ENCODE results near the gene TJP2.

The TJP2 gene

DNA sequence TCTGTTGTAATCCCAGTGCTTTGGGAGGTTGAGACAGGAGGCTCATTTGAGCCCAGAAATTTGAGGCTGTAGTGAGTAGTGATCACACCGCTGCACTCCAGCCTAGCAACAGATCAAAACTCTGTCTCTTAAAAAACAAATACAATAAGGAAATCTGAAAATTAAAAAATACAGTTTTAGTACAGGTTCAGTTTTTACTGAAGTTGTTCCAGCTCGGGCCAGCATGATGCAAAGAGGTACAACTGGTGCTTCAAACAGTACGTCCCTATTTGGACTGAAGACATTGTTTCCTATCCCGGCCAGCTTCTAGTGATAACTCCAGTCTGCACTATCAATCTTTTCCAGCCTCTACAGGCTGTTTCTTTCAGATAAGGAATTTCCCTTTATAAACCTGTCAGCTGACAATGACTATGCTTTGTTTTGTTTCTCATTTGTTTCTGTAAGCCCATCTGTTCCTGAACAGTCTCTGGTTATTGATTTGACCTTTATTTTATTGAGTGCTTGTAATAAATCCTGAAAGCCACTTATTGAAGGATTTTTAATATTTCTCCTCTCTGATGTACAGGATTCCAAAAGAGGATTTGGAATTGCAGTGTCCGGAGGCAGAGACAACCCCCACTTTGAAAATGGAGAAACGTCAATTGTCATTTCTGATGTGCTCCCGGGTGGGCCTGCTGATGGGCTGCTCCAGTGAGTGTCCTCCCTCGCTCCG lies 41.9 kb downstream of the TJP2 start:
- Histone ChIP-seq H3K9me3 (ENCODE audit: insufficient read depth, low read length) (no peaks in the 10 kb centered on the region), H4K20me1 (ENCODE audit: insufficient read depth, low read length) (peaks cover 20% of the 10 kb centered on the region), H3K4me1 (ENCODE audit: low read length) (no peaks in the 10 kb centered on the region), H2AFZ (ENCODE audit: low read depth, low read length) (no peak overlapping the region), H3K4me2 (ENCODE audit: low read length) (no peak overlapping the region), H3K36me3 (replicated peaks; ENCODE audit: low read depth, low read length) (peaks cover 32% of the 10 kb centered on the region), H3K79me2 (ENCODE audit: low read length) (peaks cover 22% of the 10 kb centered on the region), H3K27ac (ENCODE audit: low read length) (no peak overlapping the region), H3K4me3 (ENCODE audit: low read length) (no peak overlapping the region), H3K9ac (ENCODE audit: low read length) (no peak overlapping the region), H3K27me3 (ENCODE audit: low read depth, low read length) (no peaks in the 10 kb centered on the region)
- no peak for TF ChIP-seq EZH2phosphoT487 (IDR thresholded peaks at IDR 0.05; ENCODE audit: low read depth)
- TF ChIP-seq, protein P1, sequence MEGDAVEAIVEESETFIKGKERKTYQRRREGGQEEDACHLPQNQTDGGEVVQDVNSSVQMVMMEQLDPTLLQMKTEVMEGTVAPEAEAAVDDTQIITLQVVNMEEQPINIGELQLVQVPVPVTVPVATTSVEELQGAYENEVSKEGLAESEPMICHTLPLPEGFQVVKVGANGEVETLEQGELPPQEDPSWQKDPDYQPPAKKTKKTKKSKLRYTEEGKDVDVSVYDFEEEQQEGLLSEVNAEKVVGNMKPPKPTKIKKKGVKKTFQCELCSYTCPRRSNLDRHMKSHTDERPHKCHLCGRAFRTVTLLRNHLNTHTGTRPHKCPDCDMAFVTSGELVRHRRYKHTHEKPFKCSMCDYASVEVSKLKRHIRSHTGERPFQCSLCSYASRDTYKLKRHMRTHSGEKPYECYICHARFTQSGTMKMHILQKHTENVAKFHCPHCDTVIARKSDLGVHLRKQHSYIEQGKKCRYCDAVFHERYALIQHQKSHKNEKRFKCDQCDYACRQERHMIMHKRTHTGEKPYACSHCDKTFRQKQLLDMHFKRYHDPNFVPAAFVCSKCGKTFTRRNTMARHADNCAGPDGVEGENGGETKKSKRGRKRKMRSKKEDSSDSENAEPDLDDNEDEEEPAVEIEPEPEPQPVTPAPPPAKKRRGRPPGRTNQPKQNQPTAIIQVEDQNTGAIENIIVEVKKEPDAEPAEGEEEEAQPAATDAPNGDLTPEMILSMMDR (IDR thresholded peaks at IDR 0.05; ENCODE audit: low read depth, low read length), result no peak

DNA sequence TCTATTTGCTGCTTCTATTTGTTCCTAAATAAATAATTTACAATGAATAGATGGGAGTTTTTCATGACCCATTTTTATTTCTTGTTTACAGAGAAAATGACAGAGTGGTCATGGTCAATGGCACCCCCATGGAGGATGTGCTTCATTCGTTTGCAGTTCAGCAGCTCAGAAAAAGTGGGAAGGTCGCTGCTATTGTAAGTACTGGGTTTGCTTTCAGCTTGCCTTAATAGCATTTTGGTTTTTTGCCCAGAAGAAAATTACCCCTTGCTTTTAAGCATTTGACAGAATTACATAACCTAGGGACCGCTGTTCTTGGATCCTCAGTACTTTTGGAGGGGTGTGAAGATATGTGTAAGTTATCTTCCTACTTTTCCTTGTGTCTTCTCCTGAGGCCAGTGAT lies 44.1 kb downstream of the TJP2 start:
- Histone ChIP-seq H3K4me1 (ENCODE audit: low read length) (no peaks in the 10 kb centered on the region), H3K79me2 (ENCODE audit: low read length) (peaks cover 5% of the 10 kb centered on the region; the same call in 1 of the 2 replicates), H3K9ac (ENCODE audit: low read length) (no peak overlapping the region), H3K27ac (ENCODE audit: low read length) (no peak overlapping the region), H2AFZ (ENCODE audit: low read depth, low read length) (no peak overlapping the region), H3K36me3 (replicated peaks; ENCODE audit: low read depth, low read length) (peaks cover 38% of the 10 kb centered on the region), H4K20me1 (ENCODE audit: insufficient read depth, low read length) (peaks cover 6% of the 10 kb centered on the region), H3K9me3 (ENCODE audit: insufficient read depth, low read length) (no peaks in the 10 kb centered on the region), H3K4me3 (ENCODE audit: low read length) (no peak overlapping the region), H3K4me2 (ENCODE audit: low read length) (no peak overlapping the region), H3K27me3 (ENCODE audit: low read depth, low read length) (no peaks in the 10 kb centered on the region)
- TF ChIP-seq, protein P1 (IDR thresholded peaks at IDR 0.05; ENCODE audit: low read depth, low read length), result no peak
- TF ChIP-seq EZH2phosphoT487 (IDR thresholded peaks at IDR 0.05; ENCODE audit: low read depth), result no peak

DNA sequence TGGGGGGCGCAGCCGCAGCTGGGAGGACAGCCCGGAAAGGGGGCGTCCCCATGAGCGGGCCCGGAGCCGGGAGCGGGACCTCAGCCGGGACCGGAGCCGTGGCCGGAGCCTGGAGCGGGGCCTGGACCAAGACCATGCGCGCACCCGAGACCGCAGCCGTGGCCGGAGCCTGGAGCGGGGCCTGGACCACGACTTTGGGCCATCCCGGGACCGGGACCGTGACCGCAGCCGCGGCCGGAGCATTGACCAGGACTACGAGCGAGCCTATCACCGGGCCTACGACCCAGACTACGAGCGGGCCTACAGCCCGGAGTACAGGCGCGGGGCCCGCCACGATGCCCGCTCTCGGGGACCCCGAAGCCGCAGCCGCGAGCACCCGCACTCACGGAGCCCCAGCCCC lies 47.0 kb downstream of the TJP2 start:
- no peak overlapping the region for H3K9ac ChIP-seq (ENCODE audit: low read length)
- H4K20me1 ChIP-seq (ENCODE audit: insufficient read depth, low read length), result peaks cover 2% of the 10 kb centered on the region; the same call in 1 of the 2 replicates
- peaks cover 49% of the 10 kb centered on the region for H3K36me3 ChIP-seq (replicated peaks; ENCODE audit: low read depth, low read length)
- no peak overlapping the region for H3K4me2 ChIP-seq (ENCODE audit: low read length)
- no peak overlapping the region for H3K4me3 ChIP-seq (ENCODE audit: low read length)
- H2AFZ ChIP-seq (ENCODE audit: low read depth, low read length), result no peak overlapping the region
- H3K79me2 ChIP-seq (ENCODE audit: low read length), result no peaks in the 10 kb centered on the region
- no peaks in the 10 kb centered on the region for H3K9me3 ChIP-seq (ENCODE audit: insufficient read depth, low read length)
- H3K27me3 ChIP-seq (ENCODE audit: low read depth, low read length), result no peaks in the 10 kb centered on the region
- no peak for TF ChIP-seq EZH2phosphoT487 (IDR thresholded peaks at IDR 0.05; ENCODE audit: low read depth)
- TF ChIP-seq, protein P1 (IDR thresholded peaks at IDR 0.05; ENCODE audit: low read depth, low read length), result no peak
- no peak overlapping the region for H3K27ac ChIP-seq (ENCODE audit: low read length)
- H3K4me1 ChIP-seq (ENCODE audit: low read length), result no peaks in the 10 kb centered on the region

DNA sequence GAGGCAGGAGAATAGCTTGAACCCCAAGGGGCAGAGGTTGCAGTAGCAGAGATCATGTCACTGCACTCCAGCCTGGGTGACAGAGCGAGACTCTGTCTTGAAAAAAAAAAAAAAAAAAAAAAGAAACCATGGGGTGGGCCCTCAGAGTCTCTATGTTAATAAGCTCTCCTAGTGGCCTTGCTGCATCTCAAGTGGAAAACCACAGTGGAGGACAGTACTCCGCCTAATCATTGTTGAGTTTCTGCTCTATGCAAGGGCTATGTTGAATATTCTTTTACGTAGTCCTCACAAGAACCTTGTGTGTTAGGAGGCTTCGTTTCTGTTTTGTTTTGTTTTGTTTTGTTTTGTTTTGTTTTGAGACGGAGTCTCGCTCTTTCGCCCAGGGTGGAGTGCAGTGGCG lies 48.9 kb downstream of the TJP2 start:
- H3K4me3 ChIP-seq (ENCODE audit: low read length), result no peak overlapping the region
- no peaks in the 10 kb centered on the region for H3K27me3 ChIP-seq (ENCODE audit: low read depth, low read length)
- H3K9ac ChIP-seq (ENCODE audit: low read length), result no peak overlapping the region
- H3K4me1 ChIP-seq (ENCODE audit: low read length), result no peaks in the 10 kb centered on the region
- H3K27ac ChIP-seq (ENCODE audit: low read length), result no peak overlapping the region
- no peaks in the 10 kb centered on the region for H3K79me2 ChIP-seq (ENCODE audit: low read length)
- H2AFZ ChIP-seq (ENCODE audit: low read depth, low read length), result no peak overlapping the region
- H4K20me1 ChIP-seq (ENCODE audit: insufficient read depth, low read length), result peaks cover 2% of the 10 kb centered on the region; the same call in 1 of the 2 replicates
- no peaks in the 10 kb centered on the region for H3K9me3 ChIP-seq (ENCODE audit: insufficient read depth, low read length)
- peaks cover 44% of the 10 kb centered on the region for H3K36me3 ChIP-seq (replicated peaks; ENCODE audit: low read depth, low read length)
- TF ChIP-seq, protein P1 (IDR thresholded peaks at IDR 0.05; ENCODE audit: low read depth, low read length), result no peak
- no peak for TF ChIP-seq EZH2phosphoT487 (IDR thresholded peaks at IDR 0.05; ENCODE audit: low read depth)
- H3K4me2 ChIP-seq (ENCODE audit: low read length), result no peak overlapping the region
